ENCODE results near the gene KREMEN1.

GRCh38 chr22:29208502-29208862 lies 135.6 kb downstream of the KREMEN1 start:
- TF ChIP-seq GATA2 (IDR thresholded peaks at IDR 0.05; ENCODE audit: low read depth, low read length) (no peak), GATA3 (IDR thresholded peaks at IDR 0.05; ENCODE audit: low read depth, low read length) (no peak)

Measured in SH-SY5Y (cell line).